DND-41 (cell line): ENCODE results near the gene LY6G6F.

ENCODE experiments used
- EZH2 ChIP-seq: IDR thresholded peaks from 3 replicates; pipeline ENCODE4 v1.6.1; 2012; ENCODE audit warnings: borderline replicate concordance, low read depth, mild to moderate bottlenecking, moderate library complexity, low read length, inconsistent platforms; ENCODE audit not compliant: severe bottlenecking
- TF ChIP-seq, protein P1 (sequence below): IDR thresholded peaks from 2 replicates; pipeline ENCODE4 v1.5.1; 2012; ENCODE audit warnings: borderline replicate concordance, low read length, moderate library complexity, mild to moderate bottlenecking; ENCODE audit not compliant: poor library complexity, severe bottlenecking; ENCODE audit errors: extremely low read depth

DNA sequence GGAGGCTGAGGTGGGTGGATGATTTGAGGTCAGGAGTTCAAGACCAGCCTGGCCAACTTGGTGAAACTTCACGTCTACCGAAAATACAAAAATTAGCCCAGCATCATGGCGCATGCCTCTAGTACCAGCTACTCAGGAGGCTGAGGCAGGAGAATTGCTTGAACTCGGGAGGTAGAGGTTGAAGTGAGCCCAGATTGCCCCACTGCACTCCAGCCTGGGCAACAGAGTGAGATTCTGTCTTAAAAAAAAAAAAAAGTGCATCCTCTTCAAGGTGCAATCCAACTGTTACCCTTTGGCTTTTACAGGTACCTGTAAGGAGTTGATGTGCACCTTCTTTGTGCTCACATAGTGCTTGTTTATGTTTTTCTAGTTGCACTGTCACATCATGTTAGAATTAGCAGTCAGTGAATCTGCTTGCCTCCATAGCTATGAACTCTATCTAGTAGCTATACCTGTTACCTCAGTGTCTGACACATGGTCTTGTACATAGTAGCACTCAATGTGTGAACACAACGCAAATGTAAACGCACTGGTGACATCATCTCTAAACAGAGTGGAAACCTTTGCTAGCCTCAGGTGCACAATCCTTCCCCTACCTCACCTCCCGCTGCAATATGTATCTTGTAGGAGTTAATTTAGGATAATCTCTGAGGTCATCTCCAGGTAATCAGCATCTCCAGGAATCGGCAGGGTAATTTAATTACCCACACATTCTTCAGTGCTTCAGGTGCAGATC, 42.8 kb downstream of the LY6G6F start:
- TF ChIP-seq, protein P1, sequence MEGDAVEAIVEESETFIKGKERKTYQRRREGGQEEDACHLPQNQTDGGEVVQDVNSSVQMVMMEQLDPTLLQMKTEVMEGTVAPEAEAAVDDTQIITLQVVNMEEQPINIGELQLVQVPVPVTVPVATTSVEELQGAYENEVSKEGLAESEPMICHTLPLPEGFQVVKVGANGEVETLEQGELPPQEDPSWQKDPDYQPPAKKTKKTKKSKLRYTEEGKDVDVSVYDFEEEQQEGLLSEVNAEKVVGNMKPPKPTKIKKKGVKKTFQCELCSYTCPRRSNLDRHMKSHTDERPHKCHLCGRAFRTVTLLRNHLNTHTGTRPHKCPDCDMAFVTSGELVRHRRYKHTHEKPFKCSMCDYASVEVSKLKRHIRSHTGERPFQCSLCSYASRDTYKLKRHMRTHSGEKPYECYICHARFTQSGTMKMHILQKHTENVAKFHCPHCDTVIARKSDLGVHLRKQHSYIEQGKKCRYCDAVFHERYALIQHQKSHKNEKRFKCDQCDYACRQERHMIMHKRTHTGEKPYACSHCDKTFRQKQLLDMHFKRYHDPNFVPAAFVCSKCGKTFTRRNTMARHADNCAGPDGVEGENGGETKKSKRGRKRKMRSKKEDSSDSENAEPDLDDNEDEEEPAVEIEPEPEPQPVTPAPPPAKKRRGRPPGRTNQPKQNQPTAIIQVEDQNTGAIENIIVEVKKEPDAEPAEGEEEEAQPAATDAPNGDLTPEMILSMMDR: no peak
- no peak for TF ChIP-seq EZH2
